K562 treated with DMSO at 1 percent for 24 hours (cell line): Measurements from ENCODE around the gene HOXA7. TPM values are rescaled to one million over a fixed set of nuclear protein-coding genes. Genes with fewer than 3 reads are reported as not detected.

ENCODE experiments used
- total RNA-seq: library from RNA; unstranded; fragments of 300-600 nt; gene quantifications from 2 replicates; pipeline ENCODE4 v1.2.3, GENCODE V29; 2022; ENCODE audit warnings: low read depth; ENCODE audit not compliant: insufficient read depth

HOXA7 gene
- not detected in 2 replicates for total RNA-seq

DNA sequence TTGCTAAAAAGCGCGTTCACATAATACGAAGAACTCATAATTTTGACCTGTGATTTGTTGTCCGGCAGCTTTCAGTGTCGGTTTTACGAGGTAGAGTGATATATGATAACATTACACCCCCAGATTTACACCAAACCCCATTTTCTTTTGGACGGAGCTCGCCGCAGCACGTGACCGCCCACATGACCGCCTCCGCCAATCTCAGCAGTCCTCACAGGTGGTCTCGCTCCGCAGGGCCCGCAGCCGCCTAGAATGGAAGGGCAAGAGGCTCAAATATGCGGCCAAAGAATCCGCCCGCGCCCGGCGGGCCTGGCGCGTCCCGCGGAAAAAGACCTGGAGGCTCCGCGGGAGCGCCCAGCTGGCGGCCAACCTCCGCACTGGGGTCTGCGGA is at the start of gene HOXA7:
HOXA7 (minus strand) TSS at position 168 of the 391 bp plus-strand sequence; CDS start at position 38, 130 bp downstream.

DNA sequence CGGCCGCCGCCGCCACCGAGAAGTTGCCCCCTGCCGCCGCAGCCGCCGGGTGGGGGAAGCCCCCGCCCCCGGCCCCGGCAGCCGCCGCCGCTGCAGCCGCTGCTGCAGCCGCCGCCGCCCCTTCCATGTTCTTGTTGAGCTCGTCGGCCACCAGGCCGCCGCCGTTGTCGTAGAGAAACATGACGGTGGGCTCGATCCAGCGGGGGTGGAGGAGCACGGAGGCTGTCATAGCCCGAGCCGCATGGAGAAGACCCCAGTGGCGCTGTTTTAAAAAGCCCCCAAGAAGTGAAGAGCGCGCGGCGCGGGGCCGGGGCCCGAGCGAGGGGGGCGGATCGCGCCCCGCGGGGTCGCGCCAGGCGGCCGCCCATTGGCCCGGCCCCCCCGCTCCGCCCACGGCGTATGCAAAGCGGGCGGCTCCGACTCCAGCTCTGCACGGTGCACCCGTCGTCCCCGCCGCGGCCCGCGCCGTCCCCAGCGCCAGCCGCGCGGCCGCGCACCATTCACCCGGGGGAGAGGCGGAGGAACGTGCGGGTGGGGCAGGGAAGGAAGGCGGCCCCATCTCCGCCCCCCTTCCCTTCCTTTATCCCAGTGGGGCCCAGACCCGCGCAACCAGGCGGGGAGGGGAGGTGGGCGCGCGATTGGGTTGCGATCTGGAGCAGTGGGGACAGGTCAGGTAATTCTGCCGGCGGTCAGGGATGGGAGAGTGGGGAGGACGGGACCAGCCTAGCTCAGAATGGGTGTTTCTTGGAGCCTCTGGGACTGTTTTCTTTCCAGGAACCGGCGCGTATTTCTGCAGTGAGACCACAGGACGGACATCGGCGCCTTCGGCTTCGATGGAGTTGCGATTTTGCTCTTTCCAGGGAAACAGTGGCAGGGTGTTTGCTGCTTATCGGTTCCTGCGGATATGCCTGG is 43.6 kb upstream of the HOXA7 start, which contains the start of gene HOXA13:
HOXA13 (minus strand) TSS at position 243 of the 912 bp plus-strand sequence; CDS start at position 229, 14 bp downstream.

DNA sequence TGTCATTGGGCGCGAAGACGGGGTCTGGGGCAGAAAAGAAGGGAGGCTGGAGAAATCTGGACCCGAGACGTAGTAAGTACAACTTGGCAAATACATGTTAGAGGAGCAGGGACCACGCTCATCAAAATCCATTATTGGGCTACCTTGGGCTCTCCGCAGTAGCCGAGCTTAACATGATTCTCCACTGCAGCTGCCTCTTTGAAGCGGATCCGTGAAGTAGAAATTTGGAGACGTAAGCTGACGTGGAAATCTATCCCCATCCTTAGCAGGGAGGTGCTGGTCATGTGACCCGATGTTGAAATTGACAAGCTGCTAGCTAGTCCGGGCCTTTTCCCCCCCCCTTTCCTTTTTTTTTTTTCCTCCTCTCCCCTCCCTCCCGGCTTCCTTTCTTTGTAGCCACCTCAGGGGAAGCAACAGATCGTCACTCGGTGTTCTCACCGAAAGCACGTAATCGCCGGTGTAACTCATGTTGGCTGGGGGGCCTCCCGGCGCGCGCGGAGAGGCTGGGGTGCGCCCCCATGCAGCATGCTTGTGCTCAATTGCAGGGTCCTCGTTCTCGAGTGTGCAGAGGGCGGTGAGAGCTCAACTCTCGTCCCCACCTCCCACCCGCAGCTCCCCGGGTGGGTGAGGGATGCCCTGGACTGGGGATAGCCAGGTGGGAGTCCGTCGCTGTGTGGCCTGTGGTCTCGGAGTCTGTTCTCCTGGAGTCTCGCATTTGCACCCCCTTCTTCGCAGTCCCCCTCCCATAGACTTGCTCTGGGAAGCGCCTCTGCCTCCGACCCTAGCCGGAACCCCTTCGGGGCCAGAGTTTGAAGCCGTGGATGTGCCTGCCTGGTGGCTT is 28.8 kb upstream of the HOXA7 start, which contains the start of gene HOXA11:
HOXA11 (minus strand) TSS at position 220 of the 841 bp plus-strand sequence; CDS start at position 132, 88 bp downstream.

DNA sequence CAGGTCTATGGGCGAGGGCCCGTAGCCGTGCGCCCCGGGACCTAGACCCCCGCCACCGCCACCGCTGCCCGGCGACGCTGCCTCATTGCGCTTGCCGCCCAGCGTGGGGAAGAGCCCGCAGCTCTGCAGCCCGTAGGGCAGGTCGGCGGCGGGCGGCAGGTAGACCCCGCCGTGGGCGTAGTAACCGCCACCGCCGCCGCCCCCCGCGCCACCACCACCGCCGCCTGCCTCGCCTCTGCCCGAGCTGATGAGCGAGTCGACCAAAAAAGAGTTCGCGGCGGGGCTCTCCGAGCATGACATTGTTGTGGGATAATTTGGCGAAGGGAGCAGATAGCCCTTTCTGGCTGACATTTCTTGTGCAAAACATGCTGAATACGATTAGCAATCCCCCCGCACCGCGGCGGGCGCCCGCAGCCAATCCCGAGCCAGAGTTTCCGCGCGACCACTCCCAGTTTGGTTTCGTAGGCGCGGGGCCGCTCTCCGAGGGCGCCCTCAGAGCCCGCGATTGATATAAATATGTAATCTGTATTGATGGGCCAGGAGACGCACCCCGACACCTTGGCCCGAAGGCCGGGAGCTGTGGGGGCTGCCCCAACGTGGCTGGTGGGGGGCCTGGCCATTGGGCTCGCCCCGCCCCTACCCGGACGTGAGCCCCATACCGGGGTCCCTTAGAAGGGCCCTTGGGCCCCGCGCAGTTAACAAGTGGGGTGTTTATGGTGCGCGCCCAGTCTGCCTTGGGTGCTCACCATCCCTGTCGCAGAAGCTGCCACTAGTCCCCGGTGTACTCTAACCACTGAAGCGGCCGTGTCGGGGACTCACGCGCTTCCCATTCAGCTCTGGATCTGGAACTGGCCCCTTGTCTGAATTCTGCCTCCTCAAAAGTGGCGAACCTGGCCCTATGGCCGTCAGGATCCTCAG is 17.7 kb upstream of the HOXA7 start, which contains the start of gene HOXA10:
HOXA10 (minus strand) TSS at position 365 of the 918 bp plus-strand sequence; CDS start at position 351, 14 bp downstream.

DNA sequence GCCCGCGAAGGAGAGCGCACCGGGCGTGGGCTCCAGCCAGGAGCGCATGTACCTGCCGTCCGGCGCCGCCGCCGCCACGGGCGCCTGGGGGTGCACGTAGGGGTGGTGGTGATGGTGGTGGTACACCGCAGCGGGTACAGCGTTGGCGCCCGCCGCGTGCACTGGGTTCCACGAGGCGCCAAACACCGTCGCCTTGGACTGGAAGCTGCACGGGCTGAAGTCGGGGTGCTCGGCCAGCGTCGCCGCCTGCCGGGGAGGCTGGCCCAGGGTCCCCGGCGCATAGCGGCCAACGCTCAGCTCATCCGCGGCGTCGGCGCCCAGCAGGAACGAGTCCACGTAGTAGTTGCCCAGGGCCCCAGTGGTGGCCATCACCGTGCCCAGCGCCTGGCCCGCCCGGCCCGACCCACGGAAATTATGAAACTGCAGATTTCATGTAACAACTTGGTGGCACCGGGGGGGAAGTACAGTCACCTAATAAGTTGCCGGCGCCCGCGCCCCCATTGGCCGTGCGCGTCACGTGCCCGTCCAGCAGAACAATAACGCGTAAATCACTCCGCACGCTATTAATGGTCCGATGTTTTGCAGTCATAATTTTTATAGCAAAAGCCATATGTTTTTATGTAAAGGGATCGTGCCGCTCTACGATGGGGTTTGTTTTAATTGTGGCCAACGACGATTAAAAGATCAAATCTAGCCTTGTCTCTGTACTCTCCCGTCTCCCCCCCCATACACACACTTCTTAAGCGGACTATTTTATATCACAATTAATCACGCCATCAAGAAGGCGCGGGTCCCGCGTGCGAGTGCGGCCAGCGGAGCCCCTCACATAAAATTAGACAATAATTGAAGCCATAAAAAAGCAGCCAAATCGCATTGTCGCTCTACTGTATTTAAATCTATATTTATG is 8.9 kb upstream of the HOXA7 start, which contains the start of gene HOXA9:
HOXA9 (minus strand) TSS at position 449 of the 907 bp plus-strand sequence; CDS start at position 369, 80 bp downstream.

DNA sequence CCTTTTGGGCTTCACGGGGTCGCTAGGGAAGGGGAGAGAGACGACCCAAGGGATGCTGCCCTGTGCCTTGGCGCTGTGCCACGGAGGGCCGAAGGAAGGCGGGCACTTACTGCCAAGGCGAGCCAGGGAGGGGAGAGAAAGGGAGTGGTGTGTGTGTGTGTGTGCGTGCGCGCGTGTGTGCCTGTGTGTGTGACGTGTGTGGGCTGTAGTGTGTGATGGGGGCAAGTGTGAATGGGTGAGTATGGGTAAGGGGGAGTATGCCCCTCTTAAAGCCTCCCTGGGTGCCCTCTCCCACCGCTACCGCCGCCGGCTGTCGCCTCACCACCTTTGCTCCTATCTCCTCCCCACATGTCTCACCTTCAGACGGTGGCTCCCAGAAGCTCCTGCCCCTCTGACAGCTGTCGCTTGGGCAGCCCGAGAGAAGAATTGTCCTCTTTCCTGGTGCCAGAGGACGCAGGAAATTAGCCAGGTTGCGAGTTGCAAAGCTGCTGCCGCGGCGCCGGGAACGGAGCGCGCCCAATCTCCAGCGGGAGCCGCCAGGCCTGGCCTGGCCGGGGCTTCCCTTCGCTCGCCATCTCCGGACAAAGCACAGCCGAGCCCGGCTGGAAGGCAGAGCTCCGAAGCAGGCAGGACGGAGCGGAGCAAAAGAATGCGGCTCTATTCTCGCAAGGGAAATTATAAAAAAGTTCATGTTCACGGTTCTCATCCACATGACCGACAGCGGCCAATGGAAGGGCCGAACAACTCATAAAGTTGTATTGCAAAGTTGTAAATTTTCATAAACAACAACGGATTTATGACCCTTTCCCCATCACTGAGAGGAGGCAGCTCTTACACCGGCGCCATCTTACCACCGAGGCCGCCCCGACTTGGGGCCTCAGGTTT is 4.3 kb downstream of the HOXA7 start, which contains the start of gene HOXA3:
HOXA3 (minus strand) TSS at position 653 of the 885 bp plus-strand sequence. CDS start 41,943 bp downstream, outside the sequence.

DNA sequence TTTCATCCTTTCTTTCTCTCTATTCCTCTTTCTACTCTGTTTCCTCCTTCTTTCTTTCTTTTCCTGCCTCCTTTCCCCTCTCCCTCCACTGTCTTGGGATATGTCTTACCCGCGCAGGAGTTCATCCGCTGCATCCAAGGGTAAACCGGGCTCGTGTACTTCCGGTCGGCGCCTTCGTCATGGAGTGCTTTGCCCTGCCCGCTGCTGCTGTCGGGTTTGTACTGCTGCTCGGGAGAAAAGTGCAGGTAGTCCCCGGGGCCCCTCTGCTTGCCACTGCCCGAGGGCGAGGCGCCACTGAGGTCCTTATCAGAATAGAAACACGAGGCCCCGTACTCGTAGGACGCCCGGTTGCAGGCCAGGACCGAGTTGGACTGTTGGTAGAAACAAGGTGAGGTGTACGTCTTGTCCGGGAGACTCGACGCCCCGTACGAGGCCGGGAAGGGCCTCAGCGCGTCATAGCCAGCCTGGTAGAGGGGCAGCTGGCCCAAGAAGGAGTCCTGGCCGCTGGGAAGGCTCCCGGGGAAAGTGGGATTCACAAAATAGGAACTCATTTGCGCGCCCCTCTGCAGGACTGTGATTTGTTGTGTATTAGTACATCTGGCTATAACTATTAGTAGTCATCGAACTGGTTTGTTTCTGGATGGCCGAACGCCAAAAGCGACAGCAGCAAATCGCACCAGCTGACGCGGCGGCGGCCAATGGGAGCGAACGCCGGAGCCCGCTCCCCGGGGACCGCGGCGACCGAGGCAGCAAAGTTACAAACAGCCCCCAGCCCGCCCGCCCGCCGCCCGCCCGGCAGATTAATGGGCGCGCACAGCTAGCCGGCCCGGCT is 9.1 kb downstream of the HOXA7 start, which contains the start of gene HOXA6:
HOXA6 (minus strand) TSS at position 576 of the 832 bp plus-strand sequence; CDS start at position 551, 25 bp downstream.

DNA sequence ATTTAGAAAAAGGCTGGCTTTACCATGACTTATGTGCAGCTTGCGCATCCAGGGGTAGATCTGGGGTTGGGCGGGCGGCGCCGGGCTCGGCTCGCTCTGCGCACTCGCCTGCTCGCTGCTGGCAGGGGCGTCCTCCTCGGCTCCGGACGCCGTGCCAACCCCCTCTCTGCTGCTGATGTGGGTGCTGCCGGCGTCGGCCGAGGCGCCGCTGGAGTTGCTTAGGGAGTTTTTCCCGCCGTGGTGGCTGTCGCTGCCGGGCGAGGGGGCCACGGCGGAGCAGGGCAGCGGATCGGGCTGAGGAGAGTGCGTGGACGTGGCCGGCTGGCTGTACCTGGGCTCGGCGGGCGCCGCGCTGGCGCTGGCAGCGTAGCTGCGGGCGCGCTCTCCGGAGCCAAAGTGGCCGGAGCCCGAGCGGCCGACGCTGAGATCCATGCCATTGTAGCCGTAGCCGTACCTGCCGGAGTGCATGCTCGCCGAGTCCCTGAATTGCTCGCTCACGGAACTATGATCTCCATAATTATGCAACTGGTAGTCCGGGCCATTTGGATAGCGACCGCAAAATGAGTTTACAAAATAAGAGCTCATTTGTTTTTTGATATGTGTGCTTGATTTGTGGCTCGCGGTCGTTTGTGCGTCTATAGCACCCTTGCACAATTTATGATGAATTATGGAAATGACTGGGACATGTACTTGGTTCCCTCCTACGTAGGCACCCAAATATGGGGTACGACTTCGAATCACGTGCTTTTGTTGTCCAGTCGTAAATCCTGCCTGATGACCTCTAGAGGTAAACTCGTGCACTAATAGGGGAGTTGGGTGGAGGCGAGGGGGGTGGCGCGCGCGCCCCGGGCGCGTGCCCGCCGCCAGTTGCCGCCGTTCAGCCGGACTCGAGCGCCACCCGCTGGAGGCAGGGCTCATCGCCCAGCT is 13.2 kb downstream of the HOXA7 start, which contains the start of gene HOXA5:
HOXA5 (minus strand) TSS at position 659 of the 927 bp plus-strand sequence; CDS start at position 585, 74 bp downstream.

DNA sequence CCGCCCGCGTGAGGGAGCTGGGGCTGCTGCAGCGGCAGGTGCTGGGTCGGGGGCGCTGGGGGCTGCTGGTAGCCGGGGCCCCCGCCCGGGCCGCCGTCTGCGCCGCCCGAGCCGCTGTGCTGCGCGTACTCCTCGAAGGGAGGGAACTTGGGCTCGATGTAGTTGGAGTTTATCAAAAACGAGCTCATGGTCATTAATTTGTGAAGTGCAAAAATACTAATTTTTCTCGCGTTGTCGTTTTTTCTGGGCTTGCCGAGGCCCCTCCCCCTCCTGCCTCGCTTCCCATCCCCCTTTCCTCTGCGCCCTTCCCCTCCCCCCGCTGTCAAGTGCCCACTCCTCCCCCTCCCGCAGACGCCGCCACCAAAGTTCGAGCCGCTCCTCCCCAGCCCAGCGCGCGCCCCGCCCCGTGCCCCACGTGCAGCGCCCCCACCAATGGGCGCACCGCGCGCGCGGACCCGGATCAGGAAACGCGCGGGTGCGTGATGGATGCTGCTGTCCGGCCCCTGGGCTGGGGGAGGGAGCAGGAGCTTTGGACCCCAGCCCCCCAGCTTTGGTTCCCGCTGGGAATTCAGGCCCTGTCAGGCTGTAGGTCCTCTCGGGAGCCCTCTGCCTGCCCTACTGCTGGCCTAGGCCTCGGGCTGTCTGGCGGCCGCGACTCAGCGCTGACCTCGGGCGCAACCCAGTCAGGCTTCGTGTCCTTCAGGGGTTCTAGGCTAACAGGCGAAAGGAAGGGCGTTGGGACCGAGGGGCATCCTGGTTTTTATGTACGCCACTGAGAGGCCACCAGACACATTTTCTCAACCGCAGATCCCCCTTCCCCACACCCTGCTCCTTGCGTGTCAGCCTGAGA is 25.7 kb downstream of the HOXA7 start, which contains the start of gene HOXA4:
HOXA4 (minus strand) TSS at position 218 of the 850 bp plus-strand sequence; CDS start at position 194, 24 bp downstream.

Other genes with a start within 250 kb of the HOXA7 start
- 0.12 TPM in 1 of 2 replicates, not detected in the other for gene HOXA1, start 60.7 kb downstream of the HOXA7 start, total RNA-seq
- gene HOXA2, start 54.0 kb downstream of the HOXA7 start, total RNA-seq: not detected in 2 replicates
- gene HOXA4, start 25.9 kb downstream of the HOXA7 start, total RNA-seq: not detected in 2 replicates
- gene HOXA5, start 13.0 kb downstream of the HOXA7 start, total RNA-seq: not detected in 2 replicates
- gene HOXA6, start 8.9 kb downstream of the HOXA7 start, total RNA-seq: not detected in 2 replicates
- gene HOXA3, start 4.1 kb downstream of the HOXA7 start, total RNA-seq: not detected in 2 replicates
- gene HOXA9, start 8.9 kb upstream of the HOXA7 start, total RNA-seq: not detected in 2 replicates
- not detected in 2 replicates for gene HOXA10, start 17.6 kb upstream of the HOXA7 start, total RNA-seq
- not detected in 2 replicates for gene HOXA11, start 28.6 kb upstream of the HOXA7 start, total RNA-seq
- not detected in 2 replicates for gene HOXA13, start 43.4 kb upstream of the HOXA7 start, total RNA-seq
- not detected in 2 replicates for gene EVX1, start 86.1 kb upstream of the HOXA7 start, total RNA-seq